ENCODE measurements around the gene COLEC12.

COLEC12 gene

GRCh38 chr18:505483-506122 lies 5.1 kb upstream of the COLEC12 start:
- DNase-seq: no peak

GRCh38 chr18:501406-501714 lies 859 bp upstream of the COLEC12 start:
- DNase-seq: no peak

DNA sequence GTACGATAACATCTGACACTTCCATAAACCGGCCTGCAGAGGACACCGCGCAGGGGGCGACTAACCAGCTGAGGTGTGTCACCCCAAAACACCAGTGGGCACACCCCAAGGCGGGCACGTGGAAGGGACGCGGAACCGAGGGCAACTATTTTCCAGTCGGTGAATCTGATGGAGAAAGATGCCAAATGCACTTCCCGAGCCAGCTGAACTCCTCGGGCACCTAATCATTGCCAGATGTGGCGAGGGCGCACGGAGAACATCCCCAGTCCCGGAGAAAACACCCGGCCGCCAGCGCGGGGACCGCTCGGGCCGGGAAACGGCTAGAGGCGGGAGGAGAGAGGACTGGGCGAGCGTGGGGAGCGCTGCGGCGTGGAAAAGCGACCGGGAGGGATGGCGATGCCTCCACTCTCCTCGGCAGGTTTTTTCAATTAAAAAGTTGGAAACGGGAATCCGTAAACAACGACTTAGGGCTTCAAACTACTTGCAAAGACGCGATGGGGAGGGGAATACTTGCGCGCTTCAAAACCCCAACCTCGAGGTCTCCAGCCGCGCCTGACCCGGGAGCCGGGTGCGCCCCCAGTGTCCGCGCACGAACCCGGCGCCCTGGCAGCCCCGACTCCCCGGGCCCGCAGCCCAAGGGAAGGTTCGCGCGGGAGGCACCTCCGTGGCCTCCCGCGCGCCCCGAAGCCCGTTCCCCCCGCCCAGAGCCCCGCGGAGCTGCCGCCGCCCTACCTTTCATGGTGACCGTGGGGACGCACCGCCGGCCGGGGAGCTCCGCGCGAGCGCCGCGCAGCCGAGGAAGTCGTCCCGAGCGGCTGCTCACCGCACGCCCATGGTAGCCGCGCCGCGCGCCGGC lies 497 bp downstream of the COLEC12 start:
- no peak for DNase-seq

- no peak for DNase-seq
These were observed 1.3 kb downstream of the COLEC12 start for GRCh38 chr18:498931-499775.

GRCh38 chr18:497688-498087 lies 2.8 kb downstream of the COLEC12 start:
- DNase-seq: no peak

DNA sequence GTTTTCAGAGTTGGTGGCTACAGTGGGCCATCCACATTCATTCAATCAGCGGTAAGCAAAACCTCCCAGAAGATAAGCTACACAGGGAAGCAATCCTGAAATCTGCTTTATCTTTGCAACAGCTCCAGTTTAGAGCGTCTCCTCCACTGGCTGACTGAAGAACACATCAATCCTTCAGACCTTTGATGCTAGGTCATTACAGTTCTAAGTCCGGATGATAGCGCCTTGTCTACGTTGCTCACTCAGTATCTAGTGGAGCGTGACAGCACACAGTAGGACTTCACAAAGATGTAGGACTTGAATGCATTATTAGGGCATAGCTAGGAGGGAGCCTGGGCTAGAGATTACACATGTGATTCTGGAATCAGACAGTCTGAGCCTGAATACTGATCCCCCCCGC lies 5.0 kb downstream of the COLEC12 start:
- no peak for DNase-seq

- DNase-seq: no peak
These were observed 5.5 kb downstream of the COLEC12 start for GRCh38 chr18:495017-495416.

DNA sequence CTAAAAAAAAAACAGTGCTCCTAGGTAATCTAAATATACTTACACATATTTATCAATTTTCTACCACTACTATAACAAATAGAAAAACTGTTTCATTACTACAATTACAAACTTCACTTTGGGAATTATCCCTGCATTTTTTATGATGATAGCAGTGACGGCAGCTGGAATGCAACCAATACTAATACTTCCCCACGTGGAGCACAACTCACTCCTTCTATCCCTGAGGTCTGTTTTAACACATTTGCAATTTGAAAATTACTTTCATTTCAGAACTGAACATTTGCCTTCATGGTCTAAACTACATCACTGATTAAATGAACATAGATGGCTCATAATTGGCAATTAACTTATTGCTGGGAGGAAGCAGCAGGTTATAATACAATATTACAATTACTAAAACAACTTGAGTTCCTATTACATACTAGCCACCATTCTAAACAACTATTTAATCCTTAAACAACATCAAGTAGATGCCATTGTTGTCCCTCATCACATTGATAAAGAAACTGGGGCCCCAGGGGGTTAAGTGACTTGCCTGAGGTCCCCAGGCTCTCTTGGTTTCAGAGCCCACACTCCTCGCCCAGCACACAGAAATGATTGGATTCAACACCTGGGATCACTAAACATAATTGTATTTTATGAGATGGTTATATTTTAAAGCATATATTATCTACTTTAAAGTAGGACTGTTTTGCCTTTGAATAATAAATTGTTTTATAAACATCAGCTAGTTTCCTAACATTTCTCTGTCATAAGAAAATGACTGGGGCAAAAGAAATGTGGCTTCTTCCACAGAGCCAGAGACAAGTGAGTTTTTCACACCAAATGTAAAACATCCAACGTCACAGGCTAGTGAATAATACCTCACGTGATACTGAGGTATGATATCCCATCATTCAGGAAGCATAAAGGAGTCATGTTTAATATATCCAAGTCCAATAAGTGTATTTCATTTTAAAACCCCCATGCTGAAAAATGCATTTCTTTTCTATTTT lies 6.2 kb downstream of the COLEC12 start:
- DNase-seq: no peak

GRCh38 chr18:492451-492850 lies 8.1 kb downstream of the COLEC12 start:
- DNase-seq: no peak

DNA sequence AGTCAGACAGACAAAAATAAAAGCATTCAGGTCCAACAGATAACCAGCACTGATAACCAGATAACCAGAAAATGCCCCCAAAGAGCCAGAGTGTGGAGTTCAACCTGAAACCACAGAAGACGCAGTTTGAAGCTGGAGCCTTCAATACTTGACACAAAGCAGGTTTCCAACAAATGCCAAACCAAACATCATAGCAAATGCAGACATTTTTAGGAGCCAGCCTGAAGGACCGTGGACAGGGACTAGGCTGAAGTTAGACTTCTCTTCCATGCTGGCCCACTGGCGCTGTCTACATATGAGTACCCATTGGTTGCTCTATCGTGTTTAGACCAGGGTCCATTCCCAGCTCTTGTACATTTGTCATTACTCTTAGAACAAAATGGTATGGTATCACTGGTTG lies 9.9 kb downstream of the COLEC12 start:
- DNase-seq: no peak

GRCh38 chr18:490024-490366 lies 10.5 kb downstream of the COLEC12 start:
- no peak for DNase-seq

- DNase-seq: no peak
These were observed 11.1 kb downstream of the COLEC12 start for GRCh38 chr18:489244-490023.

DNA sequence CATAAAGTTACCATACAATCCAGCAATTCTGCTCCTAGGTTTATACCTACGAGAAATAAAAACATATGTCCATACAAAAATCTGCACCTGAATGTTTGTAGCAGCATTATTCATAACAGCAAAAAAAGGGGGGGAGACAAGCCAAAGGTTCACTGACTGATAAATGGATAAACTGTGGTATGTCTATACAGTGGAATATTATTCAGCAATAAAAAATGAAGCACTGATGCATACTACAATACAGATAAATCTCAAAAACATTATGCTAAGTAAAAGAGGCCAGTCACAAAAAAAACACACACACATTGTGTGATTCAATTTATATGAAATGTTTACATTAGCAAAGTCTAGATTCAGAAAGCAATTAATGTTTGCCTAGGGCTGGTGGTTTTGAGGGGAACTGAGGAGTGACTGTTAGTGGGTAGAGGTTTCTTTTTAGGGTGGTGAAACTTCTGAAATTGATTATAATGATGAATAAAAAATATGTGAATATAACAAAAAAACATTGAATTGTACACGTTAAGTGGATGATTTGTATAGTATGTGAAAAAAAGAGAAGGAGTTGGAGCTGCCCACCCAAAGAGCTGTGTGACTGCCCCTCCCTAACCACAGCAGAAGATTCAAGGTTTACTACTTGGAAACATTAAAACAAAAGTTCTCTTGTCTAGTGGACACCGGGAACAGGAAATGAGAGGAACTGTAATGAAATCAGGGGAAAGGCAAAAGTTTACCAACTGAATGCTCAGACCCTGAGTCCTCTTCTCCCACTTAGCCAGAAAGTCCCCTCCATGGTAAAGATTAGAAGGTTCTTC lies 13.4 kb downstream of the COLEC12 start:
- DNase-seq: no peak

- DNase-seq: no peak
These were observed 15.6 kb downstream of the COLEC12 start for GRCh38 chr18:484749-485464.

GRCh38 chr18:478681-479080 lies 21.8 kb downstream of the COLEC12 start:
- DNase-seq: no peak

DNA sequence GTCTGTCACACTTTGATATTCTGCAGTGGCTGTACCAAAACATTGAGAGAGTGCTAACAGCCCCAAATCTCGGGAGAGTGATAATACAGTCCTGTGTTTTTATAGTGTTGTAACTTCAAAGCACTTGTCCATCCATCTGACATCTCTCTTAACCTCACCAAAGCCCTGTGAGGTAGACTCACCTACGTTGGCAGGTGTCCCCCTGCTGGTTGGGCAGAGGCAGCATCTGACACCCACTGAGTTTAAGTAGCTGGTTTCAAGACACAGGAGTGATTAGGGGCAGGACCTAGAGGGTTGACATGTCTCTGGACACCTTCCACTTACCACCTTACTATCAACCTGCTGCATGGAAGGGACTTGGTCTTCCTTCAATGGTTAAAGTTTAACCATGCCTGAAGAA lies 22.9 kb downstream of the COLEC12 start:
- no peak for DNase-seq

GRCh38 chr18:476251-476664 lies 24.2 kb downstream of the COLEC12 start:
- DNase-seq: no peak

GRCh38 chr18:475202-476031 lies 25.1 kb downstream of the COLEC12 start:
- no peak for DNase-seq

DNA sequence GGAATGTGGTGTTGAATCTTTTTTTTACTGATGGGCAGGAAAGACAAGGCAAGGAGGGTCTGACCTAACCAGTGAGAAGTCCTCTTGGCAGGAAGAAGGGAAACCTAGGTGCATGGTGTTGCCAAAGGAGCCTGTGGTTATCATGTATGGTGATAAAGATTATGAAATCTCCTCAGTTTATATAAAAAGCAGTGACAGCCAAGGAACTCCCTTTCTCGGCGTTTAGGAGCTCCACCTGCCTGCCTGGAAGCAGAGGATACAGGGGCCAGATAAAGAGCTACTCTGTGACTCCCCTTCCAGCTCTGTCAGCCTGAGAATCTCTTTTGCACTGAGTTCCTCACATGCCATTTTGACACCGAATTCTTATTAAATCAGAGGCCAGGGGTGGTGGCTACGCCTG lies 26.1 kb downstream of the COLEC12 start:
- DNase-seq: no peak
